Panc1 (cell line): Measurements from ENCODE around the gene DAB1.

ENCODE experiments used
- POLR2AphosphoS5 ChIP-seq: IDR thresholded peaks from 2 replicates; pipeline ENCODE4 v1.6.1; 2012; ENCODE audit warnings: mild to moderate bottlenecking, low read depth, low read length, moderate library complexity
- TF ChIP-seq, protein P1 (sequence below): fragments of 450-650 bp; IDR thresholded peaks from 2 replicates; pipeline ENCODE4 v1.5.1; 2017; ENCODE audit warnings: mild to moderate bottlenecking

DNA sequence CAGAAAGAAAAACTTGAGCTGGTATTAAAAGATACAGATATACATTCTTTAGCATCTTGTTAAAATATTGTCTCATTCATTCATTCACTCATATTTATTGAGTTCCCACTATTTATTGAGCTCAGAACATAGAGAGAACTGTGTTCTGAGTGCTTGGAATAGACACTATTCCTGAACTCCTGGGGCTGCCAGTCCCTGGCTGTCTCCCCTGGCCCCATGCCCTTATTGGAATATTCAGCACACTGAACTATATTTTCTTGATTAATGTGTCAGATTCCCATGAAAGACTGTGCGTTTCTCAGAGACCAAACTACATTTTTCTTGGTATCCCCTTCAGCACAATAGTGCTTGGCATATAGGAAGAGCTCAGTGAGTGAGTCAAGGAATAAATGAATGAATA is 44.0 kb upstream of the DAB1 start:
- no peak for TF ChIP-seq POLR2AphosphoS5
- TF ChIP-seq, protein P1, sequence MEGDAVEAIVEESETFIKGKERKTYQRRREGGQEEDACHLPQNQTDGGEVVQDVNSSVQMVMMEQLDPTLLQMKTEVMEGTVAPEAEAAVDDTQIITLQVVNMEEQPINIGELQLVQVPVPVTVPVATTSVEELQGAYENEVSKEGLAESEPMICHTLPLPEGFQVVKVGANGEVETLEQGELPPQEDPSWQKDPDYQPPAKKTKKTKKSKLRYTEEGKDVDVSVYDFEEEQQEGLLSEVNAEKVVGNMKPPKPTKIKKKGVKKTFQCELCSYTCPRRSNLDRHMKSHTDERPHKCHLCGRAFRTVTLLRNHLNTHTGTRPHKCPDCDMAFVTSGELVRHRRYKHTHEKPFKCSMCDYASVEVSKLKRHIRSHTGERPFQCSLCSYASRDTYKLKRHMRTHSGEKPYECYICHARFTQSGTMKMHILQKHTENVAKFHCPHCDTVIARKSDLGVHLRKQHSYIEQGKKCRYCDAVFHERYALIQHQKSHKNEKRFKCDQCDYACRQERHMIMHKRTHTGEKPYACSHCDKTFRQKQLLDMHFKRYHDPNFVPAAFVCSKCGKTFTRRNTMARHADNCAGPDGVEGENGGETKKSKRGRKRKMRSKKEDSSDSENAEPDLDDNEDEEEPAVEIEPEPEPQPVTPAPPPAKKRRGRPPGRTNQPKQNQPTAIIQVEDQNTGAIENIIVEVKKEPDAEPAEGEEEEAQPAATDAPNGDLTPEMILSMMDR = no peak
